GM23338 (cell line): ENCODE measurements around the gene SPRED3. TPM values are rescaled to one million over a fixed set of nuclear protein-coding genes. Genes with fewer than 3 reads are reported as not detected.

ENCODE experiments used
- ATAC-seq: fragments of 200-7000 bp; cut with Tn5 transposase; 3 replicates; pipeline ENCODE4 v1.9.1; 2020
- DNase-seq: peaks from one replicate; pipeline ENCODE4 v3.0.0-alpha.2; 2015; ENCODE audit warnings: low spot score
- H2AFZ ChIP-seq: fragments of 200-600 bp; sonication (generic); 2 replicates; pipeline ENCODE4 v1.8.0; 2016; ENCODE audit warnings: antibody characterized with exemption, mild to moderate bottlenecking, moderate library complexity
- H3F3A ChIP-seq: fragments of 200-600 bp; sonication (generic); replicated peaks from 2 replicates; pipeline ENCODE4 v1.8.0; 2017; ENCODE audit warnings: antibody characterized with exemption, mixed run types, low read depth
- H3K27ac ChIP-seq: fragments of 200-600 bp; sonication (generic); 2 replicates; pipeline ENCODE4 v1.6.1; 2016; ENCODE audit warnings: low read depth
- H3K27me3 ChIP-seq: fragments of 200-600 bp; sonication (generic); 2 replicates; pipeline ENCODE4 v1.8.0; 2016; ENCODE audit warnings: mild to moderate bottlenecking, mixed run types, moderate library complexity; ENCODE audit not compliant: insufficient read depth
- H3K36me3 ChIP-seq: fragments of 200-600 bp; sonication (generic); 2 replicates; pipeline ENCODE4 v1.8.0; 2016; ENCODE audit warnings: mild to moderate bottlenecking; ENCODE audit not compliant: insufficient read depth
- H3K4me1 ChIP-seq: fragments of 200-600 bp; sonication (generic); 2 replicates; pipeline ENCODE4 v1.8.0; 2016; ENCODE audit warnings: mild to moderate bottlenecking, moderate library complexity; ENCODE audit not compliant: insufficient read depth
- H3K4me2 ChIP-seq: fragments of 200-600 bp; sonication (generic); 2 replicates; pipeline ENCODE4 v1.7.1; 2017; ENCODE audit warnings: mixed run types
- H3K4me3 ChIP-seq: fragments of 200-600 bp; sonication (generic); 2 replicates; pipeline ENCODE4 v1.6.1; 2016; ENCODE audit warnings: mixed run types
- H3K79me2 ChIP-seq: fragments of 200-600 bp; sonication (generic); replicated peaks from 2 replicates; pipeline ENCODE4 v1.8.0; 2017; ENCODE audit warnings: mild to moderate bottlenecking; ENCODE audit not compliant: insufficient read depth
- H3K9me2 ChIP-seq: fragments of 200-600 bp; sonication (generic); 2 replicates; pipeline ENCODE4 v1.8.0; 2017; ENCODE audit not compliant: insufficient read depth
- H4K20me1 ChIP-seq: fragments of 200-600 bp; sonication (generic); replicated peaks from 2 replicates; pipeline ENCODE4 v1.8.0; 2017; ENCODE audit warnings: mild to moderate bottlenecking; ENCODE audit not compliant: insufficient read depth
- H3K27ac Mint-ChIP-seq: 2 replicates; pipeline ENCODE4 v1.8.0; 2020; ENCODE audit warnings: inconsistent platforms, mild to moderate bottlenecking, moderate library complexity, mixed read lengths
- H3K27me3 Mint-ChIP-seq: 3 replicates; pipeline ENCODE4 v1.8.0; 2022; ENCODE audit warnings: low read depth, mild to moderate bottlenecking, moderate library complexity, mixed read lengths, inconsistent platforms; ENCODE audit not compliant: insufficient read depth, poor library complexity
- H3K36me3 Mint-ChIP-seq: 3 replicates; pipeline ENCODE4 v1.8.0; 2021; ENCODE audit warnings: low read depth, mild to moderate bottlenecking, inconsistent platforms, moderate library complexity, mixed read lengths
- H3K4me1 Mint-ChIP-seq: 3 replicates; pipeline ENCODE4 v1.8.0; 2020; ENCODE audit warnings: mild to moderate bottlenecking, inconsistent platforms, mixed read lengths
- H3K4me3 Mint-ChIP-seq: 3 replicates; pipeline ENCODE4 v1.8.0; 2021; ENCODE audit warnings: moderate library complexity, mild to moderate bottlenecking, inconsistent platforms, mixed read lengths
- H3K9me3 Mint-ChIP-seq: 3 replicates; pipeline ENCODE4 v1.8.0; 2020; ENCODE audit warnings: moderate library complexity, mild to moderate bottlenecking, inconsistent platforms, mixed read lengths
- CREB1 ChIP-seq: fragments of 250-450 bp; sonication (Bioruptor Pico); IDR thresholded peaks from 2 replicates; pipeline ENCODE4 v1.5.0; 2020; ENCODE audit warnings: low read depth, mild to moderate bottlenecking, moderate library complexity
- EZH2phosphoT487 ChIP-seq: fragments of 200-600 bp; sonication (generic); IDR thresholded peaks from one replicate; pipeline ENCODE4 v1.8.1; 2018; ENCODE audit warnings: antibody characterized with exemption; ENCODE audit not compliant: unreplicated experiment
- JUNB ChIP-seq: IDR thresholded peaks from one replicate; pipeline ENCODE4 v1.6.1; 2016; ENCODE audit warnings: antibody characterized with exemption; ENCODE audit not compliant: unreplicated experiment
- NANOG ChIP-seq: IDR thresholded peaks from 2 replicates; pipeline ENCODE4 v1.6.1; 2016; ENCODE audit warnings: antibody characterized with exemption, borderline replicate concordance
- POLR2AphosphoS5 ChIP-seq: IDR thresholded peaks from 2 replicates; pipeline ENCODE4 v1.6.1; 2016; ENCODE audit warnings: antibody characterized with exemption, low read depth
- STAT1 ChIP-seq: IDR thresholded peaks from one replicate; pipeline ENCODE4 v1.6.1; 2016; ENCODE audit warnings: antibody characterized with exemption; ENCODE audit not compliant: unreplicated experiment
- ZNF114 ChIP-seq: fragments of 250-450 bp; sonication (Bioruptor Pico); IDR thresholded peaks from 2 replicates; pipeline ENCODE4 v1.5.0; 2020; ENCODE audit warnings: mild to moderate bottlenecking, moderate library complexity
- ZNF331 ChIP-seq: fragments of 250-450 bp; sonication (Bioruptor Pico); IDR thresholded peaks from 2 replicates; pipeline ENCODE4 v1.5.0; 2020; ENCODE audit warnings: low read depth, mild to moderate bottlenecking, moderate library complexity
- polyA plus RNA-seq: library from polyadenylated mRNA; unstranded; fragments of >200 nt; fragmentation: Nextera tagmentation; extraction: Ambion mirVana; gene quantifications from 2 replicates; pipeline ENCODE4 v1.2.1, GENCODE V29; 2016
- total RNA-seq: library from RNA; depleted of rRNA; stranded (reverse); fragments of >200 nt; shearing (Covaris generic); gene quantifications from 2 replicates; pipeline ENCODE4 v1.2.3, GENCODE V29; 2014
- TF ChIP-seq, protein P1 (sequence below): IDR thresholded peaks from one replicate; pipeline ENCODE4 v1.6.1; 2018; ENCODE audit warnings: antibody characterized with exemption; ENCODE audit not compliant: unreplicated experiment

SPRED3 gene
- total and polyA plus RNA-seq, 2 experiments from 2014 or later, result 3.9 to 11.6 TPM

DNA sequence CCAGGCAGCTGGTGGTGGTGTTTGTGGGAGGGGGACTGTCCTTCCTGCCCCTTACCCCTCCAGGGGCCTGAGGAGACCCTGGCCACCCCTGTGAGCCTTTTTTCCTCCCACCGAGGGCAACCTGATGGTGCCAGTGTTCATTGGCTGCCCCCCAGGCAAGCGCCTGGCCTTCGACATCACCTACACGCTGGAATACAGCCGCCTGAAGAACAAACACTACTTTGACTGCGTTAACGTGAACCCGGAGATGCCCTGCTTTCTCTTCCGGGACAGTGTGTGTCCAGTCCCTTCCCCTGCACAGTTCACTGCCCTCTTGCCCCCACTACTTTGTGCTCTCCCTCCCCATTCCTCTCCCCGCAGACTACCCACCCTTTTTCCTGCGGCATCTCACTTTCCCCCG is 21.5 kb upstream of the SPRED3 start (continued):
- TF ChIP-seq, protein P1, sequence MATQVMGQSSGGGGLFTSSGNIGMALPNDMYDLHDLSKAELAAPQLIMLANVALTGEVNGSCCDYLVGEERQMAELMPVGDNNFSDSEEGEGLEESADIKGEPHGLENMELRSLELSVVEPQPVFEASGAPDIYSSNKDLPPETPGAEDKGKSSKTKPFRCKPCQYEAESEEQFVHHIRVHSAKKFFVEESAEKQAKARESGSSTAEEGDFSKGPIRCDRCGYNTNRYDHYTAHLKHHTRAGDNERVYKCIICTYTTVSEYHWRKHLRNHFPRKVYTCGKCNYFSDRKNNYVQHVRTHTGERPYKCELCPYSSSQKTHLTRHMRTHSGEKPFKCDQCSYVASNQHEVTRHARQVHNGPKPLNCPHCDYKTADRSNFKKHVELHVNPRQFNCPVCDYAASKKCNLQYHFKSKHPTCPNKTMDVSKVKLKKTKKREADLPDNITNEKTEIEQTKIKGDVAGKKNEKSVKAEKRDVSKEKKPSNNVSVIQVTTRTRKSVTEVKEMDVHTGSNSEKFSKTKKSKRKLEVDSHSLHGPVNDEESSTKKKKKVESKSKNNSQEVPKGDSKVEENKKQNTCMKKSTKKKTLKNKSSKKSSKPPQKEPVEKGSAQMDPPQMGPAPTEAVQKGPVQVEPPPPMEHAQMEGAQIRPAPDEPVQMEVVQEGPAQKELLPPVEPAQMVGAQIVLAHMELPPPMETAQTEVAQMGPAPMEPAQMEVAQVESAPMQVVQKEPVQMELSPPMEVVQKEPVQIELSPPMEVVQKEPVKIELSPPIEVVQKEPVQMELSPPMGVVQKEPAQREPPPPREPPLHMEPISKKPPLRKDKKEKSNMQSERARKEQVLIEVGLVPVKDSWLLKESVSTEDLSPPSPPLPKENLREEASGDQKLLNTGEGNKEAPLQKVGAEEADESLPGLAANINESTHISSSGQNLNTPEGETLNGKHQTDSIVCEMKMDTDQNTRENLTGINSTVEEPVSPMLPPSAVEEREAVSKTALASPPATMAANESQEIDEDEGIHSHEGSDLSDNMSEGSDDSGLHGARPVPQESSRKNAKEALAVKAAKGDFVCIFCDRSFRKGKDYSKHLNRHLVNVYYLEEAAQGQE, result no peak
- TF ChIP-seq ZNF114 (CRISPR knock-in tag), result no peak

DNA sequence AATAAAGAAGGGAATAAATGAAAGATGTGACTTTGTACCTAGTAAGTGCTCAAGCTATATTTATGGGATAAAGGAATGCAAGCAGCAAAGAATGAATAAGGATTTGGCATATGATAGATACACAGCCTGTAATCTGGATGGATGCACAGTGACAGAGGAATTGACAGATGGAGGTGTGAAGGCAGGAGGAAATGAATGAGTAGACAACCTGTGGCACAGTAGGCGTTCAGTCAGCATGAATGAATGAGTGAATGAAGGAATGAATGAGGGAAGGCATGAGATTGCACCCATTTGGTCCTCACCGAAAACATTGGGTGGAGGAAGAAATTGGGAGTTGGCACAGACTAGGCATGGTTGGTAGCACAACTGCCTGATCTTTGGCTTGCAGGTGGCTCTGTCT is 18.9 kb upstream of the SPRED3 start:
- Mint-ChIP-seq H3K27me3 (peaks cover 15% of the 10 kb centered on the region), H3K4me1 (0 out of 3 replicates have a peak, but pooled peaks cover 2% of the 10 kb centered on the region), H3K4me3 (no peak overlapping the region), H3K9me3 (peaks cover 3% of the 10 kb centered on the region; the same call in 1 of the 3 replicates), H3K36me3 (no peaks in the 10 kb centered on the region; the same call in 2 of the 3 replicates), H3K27ac (no peak overlapping the region)
- H3K4me1 ChIP-seq, result peaks cover 5% of the 10 kb centered on the region; the same call in 1 of the 2 replicates
- H3K4me2 ChIP-seq, result no peak overlapping the region
- no peak overlapping the region for H2AFZ ChIP-seq
- no peak for TF ChIP-seq STAT1
- no peak for TF ChIP-seq EZH2phosphoT487
- TF ChIP-seq, protein P1, result no peak
- no peak for TF ChIP-seq POLR2AphosphoS5
- TF ChIP-seq NANOG, result no peak
- TF ChIP-seq CREB1, result no peak
- TF ChIP-seq JUNB, result no peak
- TF ChIP-seq ZNF114 (CRISPR knock-in tag), result no peak
- TF ChIP-seq ZNF331, result no peak
- H3K27me3 ChIP-seq, result no peaks in the 10 kb centered on the region
- no peaks in the 10 kb centered on the region for H3K79me2 ChIP-seq
- ATAC-seq (no peak), DNase-seq (no peak)
- H3K4me3 ChIP-seq, result no peak overlapping the region
- no peaks in the 10 kb centered on the region for H3K36me3 ChIP-seq
- H4K20me1 ChIP-seq, result no peaks in the 10 kb centered on the region
- no peaks in the 10 kb centered on the region for H3K9me2 ChIP-seq
- no peaks in the 10 kb centered on the region for H3F3A ChIP-seq
- H3K27ac ChIP-seq, result no peak overlapping the region
